OCI-LY3 (cell line): ENCODE data around the gene MSI2.

Experiments used
- CTCF ChIP-seq: fragments of 200-600, 300-600 bp; sonication (generic); IDR thresholded peaks from 2 replicates; pipeline ENCODE4 v1.5.1; 2014; ENCODE audit warnings: antibody characterized with exemption, low read length, low read depth
- EZH2phosphoT487 ChIP-seq: fragments of 200-600 bp; shearing (Covaris generic); IDR thresholded peaks from 2 replicates; pipeline ENCODE4 v1.6.1; 2018; ENCODE audit warnings: antibody characterized with exemption, mixed run types, low read depth

- TF ChIP-seq CTCF (no peak), EZH2phosphoT487 (no peak)
Observed at GRCh38 chr17:57649191-57649590, 392.9 kb downstream of the MSI2 start.
